A549 (cell line): Measurements from ENCODE around the gene TESK2. TPM values are rescaled to one million over a fixed set of nuclear protein-coding genes. Genes with fewer than 3 reads are reported as not detected.

Experiments used
- ATAC-seq, 2 experiments: fragments of 200-7000 bp in 1 of 2; fragments of >200 bp in 1 of 2; cut with Nextera tagmentation in 1 of 2; cut with Tn5 transposase in 1 of 2; 3 replicates each; pipeline versions ENCODE4 v1.8.0 to v1.9.1; 2018 to 2020; ENCODE audit warnings: mild to moderate bottlenecking in 1 of 2, moderate library complexity in 1 of 2
- CTCF ChIA-PET: fragments of 300-600 bp; sonication (Branson Sonifier 250); formaldehyde crosslinking; extraction: SDS; loops from one replicate; lab custom pipeline; 2021; ENCODE audit warnings: antibody characterized with exemption, inconsistent platforms; lab: Yijun Ruan, JAX
- POLR2A ChIA-PET: fragments of 350-600 bp; formaldehyde crosslinking; extraction: SDS; loops from one replicate; lab custom pipeline; 2021; ENCODE audit warnings: antibody characterized with exemption, inconsistent platforms; lab: Yijun Ruan, JAX
- DNase-seq, 2 experiments: peaks; one replicate each; pipeline versions ENCODE4 v3.0.0 to v3.0.0-alpha.2; 2011 to 2016; ENCODE audit warnings: low read depth in 1 of 2, low spot score in 1 of 2
- FAIRE-seq: peaks from 2 replicates; lab custom pipeline; 2011; peaks lifted over from hg19 to GRCh38; lab: Jason Lieb, UNC
- H3K27ac ChIP-seq, 2 experiments: fragments of >200 bp; sonication (Bioruptor Twin); formaldehyde crosslinking; 3 replicates each; pipeline ENCODE4 v1.5.1; 2016 to 2017
- H3K4me1 ChIP-seq: fragments of >200 bp; sonication (Bioruptor Twin); formaldehyde crosslinking; 3 replicates; pipeline ENCODE4 v1.6.1; 2016
- H3K4me2 ChIP-seq: fragments of >200 bp; sonication (Bioruptor Twin); formaldehyde crosslinking; 3 replicates; pipeline ENCODE4 v1.6.1; 2016
- H3K4me3 ChIP-seq: fragments of >200 bp; sonication (Bioruptor Twin); formaldehyde crosslinking; 3 replicates; pipeline ENCODE4 v1.5.1; 2016
- H3K9me3 ChIP-seq: fragments of >200 bp; sonication (Bioruptor Twin); formaldehyde crosslinking; 3 replicates; pipeline ENCODE4 v1.6.1; 2016
- ATOH8 ChIP-seq: fragments of 250-450 bp; sonication (Bioruptor Pico); IDR thresholded peaks from 2 replicates; pipeline ENCODE4 v1.5.0; 2020; ENCODE audit warnings: low read depth, mild to moderate bottlenecking, moderate library complexity
- BCL3 ChIP-seq: fragments of >200 bp; sonication (Bioruptor Twin); formaldehyde crosslinking; IDR thresholded peaks from 3 replicates; pipeline ENCODE4 v1.6.1; 2016
- CBX2 ChIP-seq: fragments of 200-600 bp; sonication (generic); IDR thresholded peaks from 2 replicates; pipeline ENCODE4 v1.6.1; 2016; ENCODE audit warnings: low read depth, mild to moderate bottlenecking, borderline replicate concordance
- CBX8 ChIP-seq: fragments of 200-600 bp; sonication (generic); IDR thresholded peaks from 2 replicates; pipeline ENCODE4 v1.6.1; 2016
- CEBPB ChIP-seq, 2 experiments: fragments of >200 bp in 1 of 2; sonication (Bioruptor Twin) in 1 of 2; formaldehyde crosslinking in 1 of 2; IDR thresholded peaks; 2 replicates each; pipeline ENCODE4 v1.6.1; 2012 to 2016
- CHD4 ChIP-seq: fragments of 200-600 bp; sonication (generic); IDR thresholded peaks from 2 replicates; pipeline ENCODE4 v1.6.1; 2016; ENCODE audit warnings: antibody characterized with exemption, mild to moderate bottlenecking, borderline replicate concordance
- CTCF ChIP-seq: fragments of >200 bp; sonication (Bioruptor Twin); formaldehyde crosslinking; IDR thresholded peaks from 3 replicates; pipeline ENCODE4 v1.5.1; 2016
- EHF ChIP-seq: fragments of 250-450 bp; sonication (Bioruptor Pico); IDR thresholded peaks from 2 replicates; pipeline ENCODE4 v1.5.0; 2020; ENCODE audit warnings: mild to moderate bottlenecking
- EHMT2 ChIP-seq: fragments of 200-600 bp; sonication (generic); IDR thresholded peaks from 2 replicates; pipeline ENCODE4 v1.6.1; 2016; ENCODE audit warnings: antibody characterized with exemption, low read depth, mild to moderate bottlenecking, moderate library complexity
- ELK1 ChIP-seq: fragments of 150-350 bp; IDR thresholded peaks from 2 replicates; pipeline ENCODE4 v1.6.1; 2014; ENCODE audit warnings: low read depth, mild to moderate bottlenecking, low read length
- EP300 ChIP-seq, 2 experiments: fragments of >200 bp; sonication (Bioruptor Twin); formaldehyde crosslinking; IDR thresholded peaks; 2 replicates in 1 of 2; 3 replicates in 1 of 2; pipeline ENCODE4 v1.6.1; 2016 to 2017
- FOXS1 ChIP-seq: fragments of 250-450 bp; sonication (Bioruptor Pico); IDR thresholded peaks from 2 replicates; pipeline ENCODE4 v1.5.0; 2020; ENCODE audit warnings: mild to moderate bottlenecking, moderate library complexity
- HES2 ChIP-seq: fragments of >200 bp; sonication (Bioruptor Twin); formaldehyde crosslinking; IDR thresholded peaks from 2 replicates; pipeline ENCODE4 v1.6.1; 2016
- HEYL ChIP-seq: fragments of 250-450 bp; sonication (Bioruptor Pico); IDR thresholded peaks from 2 replicates; pipeline ENCODE4 v1.8.0; 2021; ENCODE audit warnings: mild to moderate bottlenecking, moderate library complexity
- HOXB13 ChIP-seq: fragments of 250-450 bp; sonication (Bioruptor Pico); IDR thresholded peaks from 2 replicates; pipeline ENCODE4 v1.5.0; 2020; ENCODE audit warnings: low read depth, mild to moderate bottlenecking, moderate library complexity
- HOXB5 ChIP-seq: fragments of 250-450 bp; sonication (Bioruptor Pico); IDR thresholded peaks from 2 replicates; pipeline ENCODE4 v1.5.0; 2020; ENCODE audit warnings: mild to moderate bottlenecking, moderate library complexity
- JUN ChIP-seq, 2 experiments: fragments of >200 bp; sonication (Bioruptor Twin); formaldehyde crosslinking; IDR thresholded peaks; 2 replicates in 1 of 2; 3 replicates in 1 of 2; pipeline ENCODE4 v1.6.1; 2016 to 2017
- JUNB ChIP-seq: fragments of >200 bp; sonication (Bioruptor Twin); formaldehyde crosslinking; IDR thresholded peaks from 2 replicates; pipeline ENCODE4 v1.6.1; 2016
- MAFK ChIP-seq: fragments of 450-650 bp; IDR thresholded peaks from 2 replicates; pipeline ENCODE4 v1.6.1; 2014; ENCODE audit not compliant: partially characterized antibody
- MAZ ChIP-seq: fragments of 150-350 bp; IDR thresholded peaks from 2 replicates; pipeline ENCODE4 v1.6.1; 2014; ENCODE audit warnings: antibody characterized with exemption, low read depth, low read length, borderline replicate concordance
- MYC ChIP-seq: IDR thresholded peaks from 2 replicates; pipeline ENCODE4 v1.6.1; 2012; ENCODE audit warnings: mild to moderate bottlenecking, inconsistent platforms, low read length, improper control_type of control experiment, borderline replicate concordance
- NPAS2 ChIP-seq: fragments of 250-450 bp; sonication (Bioruptor Pico); IDR thresholded peaks from 2 replicates; pipeline ENCODE4 v1.8.0; 2022; ENCODE audit warnings: mild to moderate bottlenecking, moderate library complexity, borderline replicate concordance
- PBX3 ChIP-seq: IDR thresholded peaks from 2 replicates; pipeline ENCODE4 v1.6.1; 2012
- PHF8 ChIP-seq: fragments of 200-600 bp; sonication (generic); IDR thresholded peaks from 2 replicates; pipeline ENCODE4 v1.6.1; 2016; ENCODE audit warnings: low read depth, mild to moderate bottlenecking, antibody characterized with exemption, moderate library complexity, borderline replicate concordance
- POLR2AphosphoS2 ChIP-seq: conservative IDR thresholded peaks from 2 replicates; pipeline ENCODE4 v1.6.1; 2012; ENCODE audit warnings: low read length, improper control_type of control experiment, inconsistent platforms
- RAD21 ChIP-seq, 2 experiments: fragments of >200 bp in 1 of 2; sonication (Bioruptor Twin) in 1 of 2; formaldehyde crosslinking in 1 of 2; IDR thresholded peaks in 1 of 2; conservative IDR thresholded peaks in 1 of 2; 2 replicates in 1 of 2; 3 replicates in 1 of 2; pipeline ENCODE4 v1.6.1; 2012 to 2018; ENCODE audit warnings: inconsistent platforms in 1 of 2
- RFX5 ChIP-seq: fragments of 450-650 bp; IDR thresholded peaks from 2 replicates; pipeline ENCODE4 v1.7.1; 2014; ENCODE audit warnings: antibody characterized with exemption, mild to moderate bottlenecking, moderate library complexity
- RNF2 ChIP-seq: fragments of 200-600 bp; sonication (generic); IDR thresholded peaks from 2 replicates; pipeline ENCODE4 v1.6.1; 2016; ENCODE audit warnings: low read depth, mild to moderate bottlenecking, antibody characterized with exemption, moderate library complexity, borderline replicate concordance
- TFCP2L1 ChIP-seq: fragments of 250-450 bp; sonication (Bioruptor Pico); IDR thresholded peaks from 2 replicates; pipeline ENCODE4 v1.5.0; 2021; ENCODE audit warnings: mild to moderate bottlenecking
- TP53 ChIP-seq: fragments of 250-450 bp; sonication (Bioruptor Pico); IDR thresholded peaks from 2 replicates; pipeline ENCODE4 v1.5.0; 2021; ENCODE audit warnings: mild to moderate bottlenecking, moderate library complexity
- USF2 ChIP-seq: fragments of 450-650 bp; IDR thresholded peaks from 2 replicates; pipeline ENCODE4 v1.6.1; 2014; ENCODE audit warnings: antibody characterized with exemption
- ZC3H11A ChIP-seq: fragments of 450-650 bp; IDR thresholded peaks from 2 replicates; pipeline ENCODE4 v1.6.1; 2014; ENCODE audit warnings: antibody characterized with exemption, mild to moderate bottlenecking
- ZSCAN20 ChIP-seq: fragments of 250-450 bp; sonication (Bioruptor Pico); IDR thresholded peaks from 2 replicates; pipeline ENCODE4 v1.8.0; 2022; ENCODE audit warnings: mild to moderate bottlenecking, moderate library complexity
- WGBS: methylation state at CpG from one replicate; pipeline ENCODE4 v1.1.6; 2017; ENCODE audit errors: missing lambda C conversion rate; 5-methylcytosine and 5-hydroxymethylcytosine counted together
- polyA plus RNA-seq, 4 experiments: library from polyadenylated mRNA; depleted of rRNA in 3 of 4; stranded (reverse); fragments of >200 nt; fragmentation: RNase III in 1 of 4; extraction: RNeasy Plus Mini Kit Qiagen cat#74134 plus additional on column Dnase treatment in 1 of 4; gene quantifications; 2 replicates in 3 of 4; 3 replicates in 1 of 4; pipeline ENCODE4 v1.2.3, GENCODE V29; 2011 to 2017

The TESK2 gene
- polyA plus RNA-seq, 2 of the 4 experiments (the other 2 are of a cell fraction) = 0.22 to 0.48 TPM

GRCh38 chr1:45400049-45400448 is 90.9 kb downstream of the TESK2 start:
- no peak for FAIRE-seq
- WGBS = 59% methylated on average over 3 of the region's 3 CpGs
- TF ChIP-seq EHF = no peak
- TF ChIP-seq POLR2AphosphoS2 = no peak
- no peak for TF ChIP-seq USF2
- no peak for TF ChIP-seq PBX3
- TF ChIP-seq CBX8 = no peak
- no peak for TF ChIP-seq TP53 (CRISPR knock-in tag)
- TF ChIP-seq ATOH8 (CRISPR knock-in tag) = no peak
- TF ChIP-seq HES2 = no peak
- TF ChIP-seq CHD4 = no peak
- TF ChIP-seq JUN (IDR thresholded peaks at IDR 0.05) = no peak
- no peak for TF ChIP-seq CBX2
- no peak for TF ChIP-seq TFCP2L1
- no peak for TF ChIP-seq HOXB13 (CRISPR knock-in tag)
- TF ChIP-seq MAFK = no peak
- no peak for TF ChIP-seq CEBPB (IDR thresholded peaks at IDR 0.05)
- TF ChIP-seq RAD21 (conservative IDR thresholded peaks at IDR 0.05 in 1 of 2, IDR thresholded peaks at IDR 0.05 in 1 of 2) = no peak
- TF ChIP-seq ZC3H11A = no peak
- ChIA-PET CTCF (interaction anchor here (1.3 kb wide), 1 partner anchor 386 kb away, joined by 4 read pairs; no protein-coding TSS in a partner anchor), POLR2A (no interaction called here)
- Histone ChIP-seq H3K9me3 (no peaks in the 10 kb centered on the region), H3K4me2 (no peak overlapping the region), H3K27ac (no peak overlapping the region), H3K4me1 (no peaks in the 10 kb centered on the region), H3K4me3 (no peak overlapping the region)
- ATAC-seq = no peak
- DNase-seq = no peak

- H3K9me3 ChIP-seq = no peaks in the 10 kb centered on the region
- H3K27ac ChIP-seq = no peak overlapping the region
- no peaks in the 10 kb centered on the region for H3K4me1 ChIP-seq
- DNase-seq (no peak), ATAC-seq (no peak), FAIRE-seq (no peak)
- H3K4me3 ChIP-seq = no peak overlapping the region
- 82% methylated on average over 4 of the region's 4 CpGs for WGBS
- no peak overlapping the region for H3K4me2 ChIP-seq
- ChIA-PET CTCF (no interaction called here), POLR2A (no interaction called here)
- no peak for TF ChIP-seq HES2
- TF ChIP-seq BCL3 = no peak
- no peak for TF ChIP-seq RNF2
- TF ChIP-seq EHMT2 = no peak
- no peak for TF ChIP-seq CEBPB (IDR thresholded peaks at IDR 0.05)
- no peak for TF ChIP-seq HOXB5
- no peak for TF ChIP-seq ZSCAN20
- TF ChIP-seq PHF8 = no peak
- no peak for TF ChIP-seq EHF
- TF ChIP-seq NPAS2 (CRISPR knock-in tag) = no peak
- TF ChIP-seq MAZ = no peak
- no peak for TF ChIP-seq JUNB
- TF ChIP-seq MYC = no peak
- TF ChIP-seq RFX5 = no peak
- no peak for TF ChIP-seq CTCF
- TF ChIP-seq ELK1 = no peak
- TF ChIP-seq FOXS1 (CRISPR knock-in tag) = no peak
- no peak for TF ChIP-seq EP300 (IDR thresholded peaks at IDR 0.05)
- no peak for TF ChIP-seq HEYL (CRISPR knock-in tag)
These were observed 93.7 kb downstream of the TESK2 start for GRCh38 chr1:45397285-45397684.
